HG02623 (cell line): ENCODE results near the gene SDHA.
"Not testable (repeated sequence)": the region's sequence is repeated elsewhere in the genome, so short reads cannot be mapped to it uniquely, and the experiment has no call there.

ENCODE experiments used
- ATAC-seq: cut with Tn5 transposase; IDR thresholded peaks from one replicate; pipeline ENCODE4 v1.9.1; 2021; ENCODE audit warnings: moderate library complexity; ENCODE audit not compliant: unreplicated experiment

Gene SDHA

DNA sequence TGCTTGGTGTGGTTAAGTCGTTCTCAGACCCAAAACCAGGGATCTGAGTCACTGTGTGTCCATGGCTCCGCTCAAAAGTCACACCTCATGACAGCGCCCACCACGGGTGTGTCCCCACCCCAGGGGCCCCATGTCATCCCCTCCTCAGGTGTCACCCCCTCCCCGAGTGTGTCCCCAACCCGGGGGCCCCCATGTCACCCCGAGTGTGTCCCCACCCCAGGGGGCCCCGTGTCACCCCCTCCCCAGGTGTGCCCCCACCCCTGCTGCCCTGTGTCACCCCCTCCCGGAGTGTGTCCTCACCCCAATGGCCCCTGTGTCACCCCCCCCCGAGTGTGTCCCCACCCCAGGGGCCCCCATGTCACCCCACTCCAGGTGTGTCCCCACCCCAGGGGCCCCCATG, 21.8 kb upstream of the SDHA start:
- ATAC-seq, result no peak

DNA sequence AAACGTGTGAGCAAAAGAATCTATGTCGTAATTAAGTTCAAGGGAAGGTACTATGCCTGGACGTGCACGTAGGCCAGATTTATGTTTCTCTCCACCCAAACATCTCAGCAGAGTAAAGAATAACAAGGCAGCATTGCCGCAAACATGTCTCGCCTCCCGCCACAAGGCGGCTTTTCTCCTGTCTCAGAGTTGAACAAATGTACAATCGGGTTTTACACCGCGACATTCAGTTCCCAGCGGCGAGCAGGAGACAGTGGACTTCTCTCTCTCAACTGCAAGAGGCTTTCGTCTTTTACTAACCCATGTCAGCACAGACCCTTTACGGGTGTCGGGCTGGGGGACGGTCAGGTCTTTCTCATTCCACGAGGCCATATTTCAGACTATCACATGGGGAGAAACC, 21.1 kb upstream of the SDHA start:
- not testable (repeated sequence) for ATAC-seq

DNA sequence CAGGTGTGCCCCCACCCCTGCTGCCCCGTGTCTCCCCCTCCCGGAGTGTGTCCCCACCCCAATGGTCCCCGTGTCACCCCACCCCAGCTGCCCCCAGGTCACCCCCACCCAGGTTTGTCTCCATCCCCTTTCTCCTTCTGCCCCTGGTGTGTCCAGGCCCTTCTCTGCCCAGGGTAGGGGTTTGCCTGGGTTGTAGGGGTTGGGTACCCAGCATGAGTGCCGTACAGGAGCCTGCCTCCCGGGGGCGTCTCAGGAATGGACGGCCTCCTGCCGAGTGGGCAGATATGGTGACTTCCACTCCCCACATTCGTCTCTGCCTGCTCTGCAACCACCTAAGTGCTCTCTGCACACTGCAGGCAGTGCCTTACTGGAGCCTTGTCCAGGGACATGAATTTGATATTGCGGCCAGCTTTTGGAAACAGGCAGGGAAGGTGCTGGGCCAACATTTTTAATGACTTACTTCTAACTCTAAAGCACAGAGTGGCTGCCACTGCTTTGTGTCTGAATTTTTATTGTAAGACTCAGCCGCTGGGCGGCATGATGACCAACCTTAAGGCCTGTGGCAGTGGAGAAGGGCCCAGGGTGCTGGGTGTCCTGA, 20.1 kb upstream of the SDHA start:
- ATAC-seq, result no peak

DNA sequence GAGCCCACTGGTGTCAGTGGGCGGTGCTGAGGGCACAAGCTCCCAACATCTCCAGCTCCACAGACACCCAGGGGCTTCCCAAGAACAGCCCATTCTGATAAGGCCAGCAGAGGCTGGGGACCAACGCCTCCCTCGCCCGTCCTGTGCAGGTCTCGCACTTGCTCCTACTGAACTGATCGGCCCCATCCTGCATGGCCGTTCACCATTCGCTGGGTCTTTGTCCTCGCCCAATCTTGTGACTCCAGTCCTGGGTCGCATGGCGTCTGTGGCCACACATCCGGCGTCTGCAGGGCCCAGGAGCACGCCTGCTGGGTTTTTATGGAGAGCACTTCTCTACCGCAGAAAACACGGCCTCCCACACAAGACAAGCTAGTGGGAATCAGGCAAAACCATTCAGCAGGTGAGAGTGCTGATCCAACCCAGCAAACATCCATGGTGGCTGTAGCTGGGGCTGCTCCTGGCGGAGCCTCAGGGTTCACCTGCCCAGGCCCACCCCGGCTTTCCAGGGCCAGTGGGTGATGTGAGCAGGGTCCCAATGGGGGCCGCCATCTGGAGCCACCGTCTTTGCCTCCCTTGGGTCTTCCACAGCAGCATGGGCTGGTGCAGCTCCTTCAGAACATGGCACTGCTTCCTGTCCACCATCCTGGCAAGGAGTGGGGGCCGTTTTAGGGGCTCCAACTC, 19.5 kb upstream of the SDHA start:
- ATAC-seq, result no peak

DNA sequence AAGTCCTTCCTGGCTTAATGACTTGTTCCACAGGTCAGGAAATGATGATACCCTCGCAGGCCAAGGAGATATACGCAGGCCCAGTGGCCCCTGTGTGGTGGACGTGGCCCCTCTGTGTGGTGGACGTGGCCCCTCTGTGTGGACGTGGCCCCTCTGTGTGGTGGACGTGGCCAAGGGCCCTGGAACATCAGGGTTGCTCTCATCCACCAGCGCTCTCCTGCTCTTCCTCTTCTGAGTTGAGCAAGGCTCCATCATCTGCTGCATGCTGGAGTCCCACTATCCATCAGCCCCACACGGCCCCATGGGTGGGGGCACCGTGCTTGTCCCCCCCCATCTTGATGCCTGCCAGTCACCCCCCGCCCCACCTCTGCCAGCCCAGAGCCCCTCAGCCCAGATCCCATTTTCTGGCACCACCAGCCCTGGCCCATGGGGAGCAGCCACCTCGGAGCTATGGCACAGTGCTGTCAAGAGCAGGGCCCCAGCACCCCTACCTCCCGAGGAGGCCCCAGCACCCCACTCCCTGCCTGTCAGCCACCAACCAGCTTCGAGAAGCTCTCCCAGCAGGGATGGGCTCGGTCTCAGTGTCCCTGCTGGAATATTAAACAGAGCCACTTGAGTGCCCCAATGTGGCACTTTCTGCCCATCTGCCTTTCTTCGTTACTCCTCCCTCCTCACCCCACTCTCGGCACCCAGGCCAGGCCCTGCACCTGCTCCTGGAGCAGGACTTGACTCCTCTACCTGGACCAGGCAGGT, 18.7 kb upstream of the SDHA start:
- no peak for ATAC-seq

DNA sequence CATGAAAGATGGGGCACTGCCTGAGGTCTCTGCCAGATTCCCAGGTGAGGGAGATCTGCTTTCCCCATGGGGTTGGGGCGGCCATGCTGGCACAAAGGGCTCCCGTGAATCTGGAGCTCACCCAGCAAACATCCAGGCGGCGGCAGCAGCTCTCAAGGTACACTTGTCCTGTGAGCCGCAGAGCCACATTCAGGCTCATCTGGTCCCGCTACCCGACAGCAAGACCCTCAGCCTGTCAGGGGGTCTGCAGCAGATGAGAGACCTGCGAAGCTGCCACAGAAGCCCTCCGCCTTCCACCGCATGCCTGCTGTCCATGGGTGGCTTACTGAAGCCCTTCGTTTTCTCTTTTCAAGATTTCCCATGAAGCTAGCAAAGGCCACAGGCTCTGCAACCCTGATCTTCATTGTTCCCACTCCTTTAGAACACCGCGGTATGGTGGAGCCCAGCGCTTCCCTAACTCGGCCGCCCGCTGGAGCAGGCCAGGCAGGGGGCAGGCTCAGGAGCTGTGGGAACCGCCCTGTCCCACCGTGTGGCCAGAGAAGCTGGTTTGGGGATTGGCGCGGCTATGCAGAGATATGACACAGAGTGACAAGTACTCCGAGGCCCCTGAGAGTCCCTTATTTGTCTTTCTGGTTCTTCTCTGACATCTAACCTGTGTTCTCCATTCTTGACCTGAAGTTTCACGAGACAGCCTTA, 18.0 kb upstream of the SDHA start:
- no peak for ATAC-seq

DNA sequence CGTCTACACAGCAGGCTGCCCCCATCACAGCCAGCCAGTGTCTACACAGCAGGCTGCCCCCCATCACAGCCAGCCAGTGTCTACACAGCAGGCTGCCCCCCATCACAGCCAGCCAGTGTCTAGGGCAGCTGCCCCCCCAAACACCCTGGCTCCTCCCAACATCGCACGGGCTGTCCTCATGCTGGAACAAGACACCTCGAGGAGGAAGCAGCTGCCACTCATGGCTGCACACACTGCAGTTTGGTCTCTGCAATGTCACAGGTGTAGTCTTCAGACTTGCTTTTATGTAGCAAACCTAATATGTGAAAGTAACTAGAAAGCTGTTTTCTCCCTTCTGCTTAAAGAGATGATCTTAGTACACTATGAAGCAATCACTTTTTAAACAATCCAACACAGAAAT, 17.1 kb upstream of the SDHA start:
- no peak for ATAC-seq

DNA sequence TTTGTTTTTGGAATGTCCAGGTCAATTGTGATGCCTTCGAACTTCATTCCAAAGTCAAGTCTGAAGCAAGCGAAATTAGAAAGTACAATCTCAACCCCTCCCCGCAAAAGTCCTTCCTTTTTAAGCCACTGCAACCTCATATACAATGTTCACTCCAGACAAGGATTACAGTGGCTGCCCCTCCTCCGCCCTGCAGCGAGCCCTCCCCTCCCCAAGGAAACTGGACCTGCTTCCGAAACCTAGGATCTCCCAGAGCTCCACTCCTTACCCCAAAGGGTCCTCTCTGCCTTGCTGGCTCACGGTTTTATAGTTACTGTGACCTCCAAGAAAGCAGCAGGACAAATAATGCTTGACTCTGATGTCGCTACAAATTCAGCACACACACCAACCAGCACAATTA, 16.4 kb upstream of the SDHA start:
- no peak for ATAC-seq

DNA sequence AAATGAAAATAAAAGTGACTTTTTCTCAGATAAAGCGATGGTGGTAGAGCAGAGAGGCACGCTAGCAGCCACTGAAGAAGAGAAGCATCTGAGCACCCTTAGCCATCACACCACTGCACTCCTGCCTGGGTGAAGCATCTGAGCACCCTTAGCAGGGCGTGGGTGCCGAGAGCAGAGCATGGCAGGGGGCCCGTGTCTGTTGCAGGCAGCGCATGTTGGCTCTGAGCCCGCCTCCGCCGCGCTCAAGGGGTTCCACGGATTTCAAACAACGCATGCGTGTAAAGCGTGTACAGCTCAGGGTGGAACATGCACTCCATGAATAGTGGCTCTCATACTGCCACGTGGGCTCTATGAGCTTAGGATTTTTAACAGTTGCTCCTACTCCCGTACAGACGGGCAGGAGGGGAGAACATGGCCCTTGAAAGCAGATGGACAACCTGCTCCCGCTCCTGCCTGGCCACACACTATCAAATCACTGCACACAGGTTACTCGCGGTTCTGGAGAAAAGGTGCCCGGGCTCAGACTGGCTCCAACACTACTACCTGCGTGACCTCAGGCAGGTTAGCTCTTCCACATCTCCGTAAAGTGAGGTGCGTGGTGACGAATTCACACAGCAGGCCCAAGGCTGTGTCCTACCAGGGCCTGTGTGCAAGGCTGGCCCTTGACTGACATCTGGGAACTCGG, 14.7 kb upstream of the SDHA start:
- ATAC-seq, result no peak

DNA sequence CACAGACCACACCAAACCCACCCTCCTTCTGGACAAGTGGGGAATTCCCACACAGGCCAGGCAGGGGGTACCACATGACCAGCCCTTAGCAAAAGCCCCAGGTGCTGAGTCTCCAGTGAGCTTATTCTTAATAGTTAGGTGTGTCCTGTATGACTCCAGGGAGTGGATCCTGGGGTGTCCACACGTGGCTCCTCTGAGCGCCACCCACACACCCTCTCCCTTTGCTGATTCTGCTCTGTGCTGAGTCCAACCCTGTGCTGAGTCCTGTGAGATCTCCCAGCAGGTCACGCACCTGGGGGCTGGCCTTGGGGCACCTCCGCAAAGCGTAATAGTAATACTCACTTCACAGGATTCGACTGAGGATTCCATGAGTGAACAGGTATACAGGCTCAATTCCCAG, 14.1 kb upstream of the SDHA start:
- no peak for ATAC-seq

DNA sequence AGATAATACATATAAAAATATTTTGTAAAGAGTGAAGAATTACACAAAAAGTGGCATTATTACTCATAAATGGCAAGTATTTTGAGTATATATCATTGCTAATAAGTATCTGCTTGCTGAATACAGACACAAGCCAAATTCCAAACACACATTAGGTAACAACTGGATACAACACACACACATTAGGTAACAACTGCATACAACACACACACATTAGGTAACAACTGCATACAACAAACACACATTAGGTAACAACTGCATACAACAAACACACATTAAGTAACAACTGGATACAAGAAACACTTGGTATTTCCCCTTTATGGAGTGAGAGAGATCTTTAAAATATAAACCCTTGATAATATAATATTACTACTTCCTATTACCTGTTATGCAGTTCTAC, 13.7 kb upstream of the SDHA start:
- ATAC-seq, result no peak

DNA sequence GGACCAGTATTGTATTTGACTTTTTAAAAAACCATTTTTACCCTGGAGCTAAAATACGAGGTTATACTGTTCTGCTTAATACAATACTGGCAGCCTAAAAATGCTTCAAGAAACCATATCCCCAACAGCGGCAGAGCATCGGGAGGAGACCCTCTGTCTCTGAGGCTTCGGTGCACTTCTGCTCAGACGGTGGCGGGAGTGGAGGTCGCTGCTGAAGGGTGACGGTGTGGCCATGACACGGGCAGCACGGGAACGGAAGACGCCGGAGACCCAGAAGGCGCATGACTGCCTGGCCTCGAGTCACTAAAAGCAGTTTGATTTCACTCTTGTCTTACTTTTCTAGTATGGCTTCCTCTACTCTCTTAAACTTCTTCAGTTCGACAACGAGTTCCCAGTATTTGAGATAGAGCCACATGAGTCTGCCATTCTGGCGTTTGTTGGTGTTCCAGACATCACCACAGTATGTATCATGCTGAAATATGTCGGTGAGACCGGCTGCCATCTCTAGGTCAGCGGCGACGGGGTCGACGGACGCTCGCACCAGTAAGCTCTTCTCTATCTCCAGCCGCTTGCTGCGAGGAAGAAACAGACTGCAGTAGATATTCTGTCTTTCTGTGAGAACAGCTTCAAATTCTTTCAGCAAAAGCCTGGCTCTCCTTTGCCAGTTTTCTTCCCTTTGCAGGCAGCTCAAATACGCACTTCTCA, 13.0 kb upstream of the SDHA start:
- ATAC-seq, result no peak

DNA sequence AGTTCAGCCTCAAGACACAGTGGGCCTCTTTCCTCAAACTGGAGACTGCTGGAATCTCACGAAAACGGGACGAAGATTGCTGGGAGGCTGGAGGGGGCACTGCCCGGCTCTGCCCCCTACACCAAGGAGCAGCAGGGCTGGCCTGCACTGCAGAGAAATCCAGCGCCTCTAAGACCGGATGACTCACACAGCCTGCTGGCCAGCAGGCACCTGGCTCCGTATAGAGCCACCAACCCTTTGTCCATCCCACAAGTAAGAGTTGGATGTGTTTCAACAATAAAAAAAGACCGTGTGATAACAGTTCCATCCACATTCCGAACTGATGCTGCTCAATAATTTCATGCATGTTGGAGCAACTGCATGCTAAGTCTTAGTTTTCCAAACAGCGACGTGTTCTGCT, 11.7 kb upstream of the SDHA start:
- ATAC-seq, result no peak

DNA sequence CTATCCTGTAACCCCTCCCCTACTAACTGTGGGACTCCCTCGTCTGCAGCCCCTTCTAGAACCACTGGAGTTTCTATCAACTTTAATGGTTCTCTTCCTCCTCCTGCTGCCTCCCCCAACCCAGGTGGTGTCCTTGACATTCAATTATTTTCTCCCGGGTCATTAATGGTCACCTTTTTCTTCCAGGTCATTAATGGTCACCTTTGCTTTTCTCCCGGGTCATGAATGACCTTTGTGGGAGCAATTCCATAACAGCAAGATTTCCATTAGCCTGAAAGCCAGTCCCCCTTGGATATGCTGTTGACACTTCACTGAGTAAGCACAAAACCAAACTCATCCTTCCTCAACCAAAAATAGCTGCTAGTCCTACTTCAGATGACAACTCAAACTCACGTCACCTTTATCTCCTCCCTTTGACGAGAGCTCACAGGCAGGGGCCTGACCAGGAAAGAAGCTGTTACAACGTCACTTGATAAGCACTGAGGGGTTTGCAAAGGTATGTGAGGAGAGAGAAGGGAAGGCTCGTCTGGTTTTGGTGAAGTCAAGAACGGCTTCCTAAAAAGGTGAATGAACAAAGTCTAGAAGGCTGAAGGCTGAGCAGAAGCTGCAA, 11.1 kb upstream of the SDHA start:
- ATAC-seq, result no peak

DNA sequence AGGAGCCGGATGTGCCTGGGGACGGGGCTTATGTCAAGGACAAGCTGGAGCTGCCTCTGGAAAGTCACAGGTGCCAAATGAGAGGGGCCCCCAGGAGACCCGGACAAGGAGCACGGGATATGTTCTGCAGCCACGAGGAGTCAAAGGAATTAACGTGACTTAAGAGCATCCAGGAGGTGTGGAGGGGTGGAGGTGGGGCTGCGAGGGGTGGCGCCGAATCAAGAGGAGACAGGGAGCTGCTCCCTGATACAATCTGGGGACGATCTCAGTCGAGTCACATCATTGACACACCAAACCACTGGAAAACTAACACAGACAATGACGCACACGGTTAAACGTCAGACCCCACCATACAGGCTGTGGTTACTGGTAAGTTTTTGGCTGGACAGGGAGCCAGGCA, 10.5 kb upstream of the SDHA start:
- no peak for ATAC-seq

DNA sequence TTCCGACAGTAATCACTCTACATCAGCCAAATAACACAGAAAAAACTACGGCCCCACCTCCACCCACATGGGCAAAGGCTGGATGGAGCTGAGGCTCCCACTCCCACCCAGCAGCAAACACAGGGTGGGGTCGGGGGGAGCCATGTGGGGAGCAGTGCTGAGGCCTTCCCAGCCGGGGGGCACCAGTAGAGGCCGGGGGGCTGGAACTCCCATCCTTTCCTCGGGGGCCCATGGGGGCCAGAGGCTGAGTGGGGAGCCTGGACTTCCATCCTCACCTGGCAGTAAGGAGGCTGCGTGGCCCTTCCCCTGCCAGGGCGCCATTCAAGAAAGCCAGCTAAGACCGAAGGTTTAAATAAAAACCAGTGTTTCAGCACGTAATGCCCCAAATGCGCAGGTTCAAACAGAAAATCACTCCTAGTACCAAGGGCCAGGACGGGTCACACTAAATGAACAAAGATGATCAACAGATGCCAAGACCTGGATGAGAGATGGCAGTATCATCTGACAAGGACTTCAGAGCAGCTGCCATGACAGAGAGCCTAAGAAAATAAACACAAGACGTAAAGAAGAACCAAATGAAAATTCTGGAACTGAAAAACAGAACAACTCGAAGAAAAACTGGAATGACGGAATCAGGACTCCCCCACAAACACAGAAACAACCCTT, 9.5 kb upstream of the SDHA start:
- no peak for ATAC-seq

DNA sequence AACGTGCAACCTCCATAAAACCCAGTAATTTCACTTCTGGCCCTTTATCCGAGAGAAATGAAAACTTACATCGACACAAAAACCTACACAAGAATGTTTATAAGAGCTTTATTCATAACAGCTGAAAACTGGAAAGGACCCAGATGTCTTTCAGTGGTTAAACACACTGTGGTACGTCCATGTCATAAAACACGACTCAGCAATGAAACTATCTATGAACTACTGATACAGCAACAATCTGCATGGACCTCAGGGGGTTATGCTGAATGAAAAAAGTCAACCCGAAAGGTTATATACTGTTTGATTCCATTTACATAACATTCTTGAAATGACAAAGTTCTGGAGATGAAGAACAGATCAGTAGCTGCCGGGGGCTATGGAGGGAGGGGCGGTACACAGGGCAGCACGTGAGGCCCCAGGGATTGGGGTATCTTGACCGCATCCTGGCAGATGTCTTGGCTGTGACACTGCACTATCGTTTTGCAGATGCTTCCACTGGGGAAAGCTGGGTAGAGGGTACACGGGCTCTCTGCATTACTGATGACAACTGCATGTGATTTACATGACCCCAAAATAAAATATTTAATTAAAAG, 4.2 kb upstream of the SDHA start:
- no peak for ATAC-seq

DNA sequence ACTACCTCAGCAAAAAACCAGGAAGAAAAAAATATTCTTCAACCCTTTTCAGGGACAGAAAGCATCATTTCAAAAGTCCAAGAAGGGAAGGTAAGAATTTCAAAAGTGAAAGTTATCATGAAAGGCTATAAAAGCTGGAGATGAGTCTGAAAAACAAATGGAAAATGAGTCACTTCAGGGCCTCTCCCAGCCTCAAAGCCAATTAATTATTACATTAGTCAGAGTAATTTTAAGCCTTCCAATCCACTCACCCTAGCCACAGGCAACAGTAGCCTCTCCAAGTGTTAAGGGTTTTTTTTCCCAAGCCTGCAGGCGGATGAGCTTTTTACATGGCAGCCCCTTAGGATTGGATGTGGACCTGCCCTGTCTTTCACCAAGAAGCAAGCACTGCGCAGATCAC, 2.9 kb upstream of the SDHA start:
- not testable (repeated sequence) for ATAC-seq

DNA sequence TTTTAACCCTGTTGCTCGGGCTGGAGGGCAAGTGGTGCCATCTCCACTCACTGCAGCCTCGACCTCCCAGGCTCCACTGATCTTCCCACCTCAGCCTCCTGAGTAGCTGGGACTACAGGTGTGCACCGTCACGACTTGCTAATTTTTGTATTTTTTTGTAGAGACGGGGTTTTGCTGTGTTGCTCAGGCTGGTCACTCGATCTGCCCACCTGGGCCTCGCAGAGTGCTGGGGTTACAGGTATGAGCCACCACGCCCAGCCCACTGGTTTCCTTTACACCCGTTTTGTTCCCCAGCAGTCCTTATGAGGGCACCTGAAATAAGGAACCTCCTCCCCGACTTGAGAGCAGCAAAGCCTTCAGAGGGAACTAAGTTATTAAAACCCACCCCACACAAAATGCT, 2.0 kb upstream of the SDHA start:
- not testable (repeated sequence) for ATAC-seq
